ENCODE measurements around the gene STYK1. TPM values are rescaled to one million over a fixed set of nuclear protein-coding genes. Genes with fewer than 3 reads are reported as not detected.

STYK1 gene
- total and polyA plus RNA-seq, 9 of the 15 experiments (the other 6 are each of a cell fraction or from before 2014, with no cell fraction given), result 0.31 to 1.8 (median 0.64) TPM

DNA sequence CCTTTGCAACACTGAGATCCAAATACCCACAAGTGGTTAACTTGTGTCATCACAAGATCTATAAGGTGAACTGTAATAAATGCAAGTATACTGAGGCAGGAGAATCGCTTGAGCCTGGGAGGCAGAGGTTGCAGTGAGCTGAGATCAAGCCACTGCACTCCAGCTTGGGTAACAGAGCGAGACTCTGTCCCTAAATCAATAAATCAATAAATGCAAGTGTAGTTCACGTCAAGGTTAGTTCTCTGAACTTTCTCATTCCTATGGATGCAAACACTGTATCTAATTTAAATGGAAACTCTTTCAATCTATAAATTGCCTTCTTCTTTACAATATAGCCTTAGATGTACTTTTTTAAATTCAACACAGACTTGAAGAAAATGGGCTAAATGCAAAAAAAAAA, 63.7 kb downstream of the STYK1 start:
- H3K79me2 ChIP-seq (ENCODE audit: control insufficient read depth, insufficient read depth, low read length), result peaks cover 27% of the 10 kb centered on the region
- H3K27me3 ChIP-seq (ENCODE audit: control insufficient read depth in 2 of 2, insufficient read depth in 2 of 2, low read length in 2 of 2), result no peaks in the 10 kb centered on the region
- H3K4me2 ChIP-seq (ENCODE audit: insufficient read depth, low read length), result no peak overlapping the region
- no peak overlapping the region for H3K4me3 ChIP-seq
- FAIRE-seq (no peak), ATAC-seq (no peak), DNase-seq (ENCODE audit: extremely low read depth in 1 of 4, low spot score in 3 of 4) (no peak)
- no peak overlapping the region for H2AFZ ChIP-seq (ENCODE audit: low read depth, low read length)
- POLR2A ChIA-PET, result no interaction called here
- CTCF ChIA-PET (ENCODE audit: low intra/inter-chr PET ratio), result no interaction called here
- no peaks in the 10 kb centered on the region; a peak in 1 of 5 replicates for H3K4me1 ChIP-seq (replicated peaks in 1 of 2; ENCODE audit: control insufficient read depth in 2 of 2, insufficient read depth in 2 of 2, low read length in 2 of 2)
- in situ Hi-C loops (cut with MboI) (no loop called here), intact Hi-C loops (cut with micrococcal nuclease) (no loop called here)
- H3K27ac ChIP-seq (ENCODE audit: extremely low read depth, low read depth, low read length), result no peak overlapping the region
- no peaks in the 10 kb centered on the region for H3K9me1 ChIP-seq (ENCODE audit: control insufficient read depth, insufficient read depth, low read length)
- BruUV-seq (replicated peaks), result TSS peak; percentile 4
- H3K9ac ChIP-seq (ENCODE audit: insufficient read depth in 1 of 2, low read depth in 2 of 2, low read length in 2 of 2), result no peak overlapping the region
- H3K36me3 ChIP-seq (ENCODE audit: control insufficient read depth, insufficient read depth, low read length), result peaks cover 63% of the 10 kb centered on the region; the same call in 2 of the 3 replicates
- H4K20me1 ChIP-seq (replicated peaks; ENCODE audit: control insufficient read depth, insufficient read depth, low read length), result no peaks in the 10 kb centered on the region
- WGBS (ENCODE audit: insufficient coverage, low coverage, missing lambda C conversion rate), result 84% methylated on average over 3 of the region's 3 CpGs
- H3K9me3 ChIP-seq (replicated peaks; ENCODE audit: control insufficient read depth, insufficient read depth, low read depth, low read length), result no peaks in the 10 kb centered on the region
- no peak for TF ChIP-seq ZFP1 (CRISPR knock-in tag; IDR thresholded peaks at IDR 0.05)
- TF ChIP-seq ZNF780A (CRISPR knock-in tag; IDR thresholded peaks at IDR 0.05), result no peak
- no peak for TF ChIP-seq TAF7 (tag; IDR thresholded peaks at IDR 0.05)
- no peak for TF ChIP-seq CBX2 (IDR thresholded peaks at IDR 0.05; ENCODE audit: insufficient read depth, low read length, poor library complexity, severe bottlenecking)
- TF ChIP-seq, protein P1, sequence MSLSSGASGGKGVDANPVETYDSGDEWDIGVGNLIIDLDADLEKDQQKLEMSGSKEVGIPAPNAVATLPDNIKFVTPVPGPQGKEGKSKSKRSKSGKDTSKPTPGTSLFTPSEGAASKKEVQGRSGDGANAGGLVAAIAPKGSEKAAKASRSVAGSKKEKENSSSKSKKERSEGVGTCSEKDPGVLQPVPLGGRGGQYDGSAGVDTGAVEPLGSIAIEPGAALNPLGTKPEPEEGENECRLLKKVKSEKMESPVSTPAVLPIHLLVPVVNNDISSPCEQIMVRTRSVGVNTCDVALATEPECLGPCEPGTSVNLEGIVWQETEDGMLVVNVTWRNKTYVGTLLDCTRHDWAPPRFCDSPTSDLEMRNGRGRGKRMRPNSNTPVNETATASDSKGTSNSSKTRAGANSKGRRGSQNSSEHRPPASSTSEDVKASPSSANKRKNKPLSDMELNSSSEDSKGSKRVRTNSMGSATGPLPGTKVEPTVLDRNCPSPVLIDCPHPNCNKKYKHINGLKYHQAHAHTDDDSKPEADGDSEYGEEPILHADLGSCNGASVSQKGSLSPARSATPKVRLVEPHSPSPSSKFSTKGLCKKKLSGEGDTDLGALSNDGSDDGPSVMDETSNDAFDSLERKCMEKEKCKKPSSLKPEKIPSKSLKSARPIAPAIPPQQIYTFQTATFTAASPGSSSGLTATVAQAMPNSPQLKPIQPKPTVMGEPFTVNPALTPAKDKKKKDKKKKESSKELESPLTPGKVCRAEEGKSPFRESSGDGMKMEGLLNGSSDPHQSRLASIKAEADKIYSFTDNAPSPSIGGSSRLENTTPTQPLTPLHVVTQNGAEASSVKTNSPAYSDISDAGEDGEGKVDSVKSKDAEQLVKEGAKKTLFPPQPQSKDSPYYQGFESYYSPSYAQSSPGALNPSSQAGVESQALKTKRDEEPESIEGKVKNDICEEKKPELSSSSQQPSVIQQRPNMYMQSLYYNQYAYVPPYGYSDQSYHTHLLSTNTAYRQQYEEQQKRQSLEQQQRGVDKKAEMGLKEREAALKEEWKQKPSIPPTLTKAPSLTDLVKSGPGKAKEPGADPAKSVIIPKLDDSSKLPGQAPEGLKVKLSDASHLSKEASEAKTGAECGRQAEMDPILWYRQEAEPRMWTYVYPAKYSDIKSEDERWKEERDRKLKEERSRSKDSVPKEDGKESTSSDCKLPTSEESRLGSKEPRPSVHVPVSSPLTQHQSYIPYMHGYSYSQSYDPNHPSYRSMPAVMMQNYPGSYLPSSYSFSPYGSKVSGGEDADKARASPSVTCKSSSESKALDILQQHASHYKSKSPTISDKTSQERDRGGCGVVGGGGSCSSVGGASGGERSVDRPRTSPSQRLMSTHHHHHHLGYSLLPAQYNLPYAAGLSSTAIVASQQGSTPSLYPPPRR (CRISPR knock-in tag; IDR thresholded peaks at IDR 0.05; ENCODE audit: borderline replicate concordance), result no peak
- TF ChIP-seq, protein P2, sequence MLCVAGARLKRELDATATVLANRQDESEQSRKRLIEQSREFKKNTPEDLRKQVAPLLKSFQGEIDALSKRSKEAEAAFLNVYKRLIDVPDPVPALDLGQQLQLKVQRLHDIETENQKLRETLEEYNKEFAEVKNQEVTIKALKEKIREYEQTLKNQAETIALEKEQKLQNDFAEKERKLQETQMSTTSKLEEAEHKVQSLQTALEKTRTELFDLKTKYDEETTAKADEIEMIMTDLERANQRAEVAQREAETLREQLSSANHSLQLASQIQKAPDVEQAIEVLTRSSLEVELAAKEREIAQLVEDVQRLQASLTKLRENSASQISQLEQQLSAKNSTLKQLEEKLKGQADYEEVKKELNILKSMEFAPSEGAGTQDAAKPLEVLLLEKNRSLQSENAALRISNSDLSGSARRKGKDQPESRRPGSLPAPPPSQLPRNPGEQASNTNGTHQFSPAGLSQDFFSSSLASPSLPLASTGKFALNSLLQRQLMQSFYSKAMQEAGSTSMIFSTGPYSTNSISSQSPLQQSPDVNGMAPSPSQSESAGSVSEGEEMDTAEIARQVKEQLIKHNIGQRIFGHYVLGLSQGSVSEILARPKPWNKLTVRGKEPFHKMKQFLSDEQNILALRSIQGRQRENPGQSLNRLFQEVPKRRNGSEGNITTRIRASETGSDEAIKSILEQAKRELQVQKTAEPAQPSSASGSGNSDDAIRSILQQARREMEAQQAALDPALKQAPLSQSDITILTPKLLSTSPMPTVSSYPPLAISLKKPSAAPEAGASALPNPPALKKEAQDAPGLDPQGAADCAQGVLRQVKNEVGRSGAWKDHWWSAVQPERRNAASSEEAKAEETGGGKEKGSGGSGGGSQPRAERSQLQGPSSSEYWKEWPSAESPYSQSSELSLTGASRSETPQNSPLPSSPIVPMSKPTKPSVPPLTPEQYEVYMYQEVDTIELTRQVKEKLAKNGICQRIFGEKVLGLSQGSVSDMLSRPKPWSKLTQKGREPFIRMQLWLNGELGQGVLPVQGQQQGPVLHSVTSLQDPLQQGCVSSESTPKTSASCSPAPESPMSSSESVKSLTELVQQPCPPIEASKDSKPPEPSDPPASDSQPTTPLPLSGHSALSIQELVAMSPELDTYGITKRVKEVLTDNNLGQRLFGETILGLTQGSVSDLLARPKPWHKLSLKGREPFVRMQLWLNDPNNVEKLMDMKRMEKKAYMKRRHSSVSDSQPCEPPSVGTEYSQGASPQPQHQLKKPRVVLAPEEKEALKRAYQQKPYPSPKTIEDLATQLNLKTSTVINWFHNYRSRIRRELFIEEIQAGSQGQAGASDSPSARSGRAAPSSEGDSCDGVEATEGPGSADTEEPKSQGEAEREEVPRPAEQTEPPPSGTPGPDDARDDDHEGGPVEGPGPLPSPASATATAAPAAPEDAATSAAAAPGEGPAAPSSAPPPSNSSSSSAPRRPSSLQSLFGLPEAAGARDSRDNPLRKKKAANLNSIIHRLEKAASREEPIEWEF (CRISPR knock-in tag; IDR thresholded peaks at IDR 0.05), result no peak
- TF ChIP-seq LCOR (CRISPR knock-in tag; IDR thresholded peaks at IDR 0.05), result no peak
- TF ChIP-seq MEF2D (tag; conservative IDR thresholded peaks at IDR 0.05; ENCODE audit: low read depth), result no peak
- TF ChIP-seq KAT7 (CRISPR knock-in tag; IDR thresholded peaks at IDR 0.05; ENCODE audit: borderline replicate concordance), result no peak
- no peak for TF ChIP-seq NCOA2 (IDR thresholded peaks at IDR 0.05; ENCODE audit: partially characterized antibody in 2 of 2)
- no peak for TF ChIP-seq ZKSCAN8 (CRISPR knock-in tag; IDR thresholded peaks at IDR 0.05)
- TF ChIP-seq ESRRB (CRISPR knock-in tag; IDR thresholded peaks at IDR 0.05; ENCODE audit: borderline replicate concordance), result no peak
- no peak for TF ChIP-seq NCOA4 (IDR thresholded peaks at IDR 0.05; ENCODE audit: partially characterized antibody)

All from K562 (cell line).